OCI-LY1 (cell line): ENCODE results near the gene ANKMY1.

Experiments
- EZH2 ChIP-seq: fragments of 200-600 bp; sonication (generic), shearing (Covaris generic); IDR thresholded peaks from 2 replicates; pipeline ENCODE4 v1.8.0; 2017; ENCODE audit warnings: borderline replicate concordance, mixed run types, mild to moderate bottlenecking, antibody characterized with exemption, low read length, moderate library complexity, mixed read lengths
- TF ChIP-seq, protein P1 (sequence below): fragments of 200-600 bp; sonication (generic), shearing (Covaris generic); IDR thresholded peaks from 2 replicates; pipeline ENCODE4 v1.5.1; 2017; ENCODE audit warnings: mild to moderate bottlenecking, antibody characterized with exemption, low read length, moderate library complexity, mixed read lengths

GRCh38 chr2:240560084-240560479 is 2.3 kb upstream of the ANKMY1 start, which contains the start of gene DUSP28:
- TF ChIP-seq, protein P1, sequence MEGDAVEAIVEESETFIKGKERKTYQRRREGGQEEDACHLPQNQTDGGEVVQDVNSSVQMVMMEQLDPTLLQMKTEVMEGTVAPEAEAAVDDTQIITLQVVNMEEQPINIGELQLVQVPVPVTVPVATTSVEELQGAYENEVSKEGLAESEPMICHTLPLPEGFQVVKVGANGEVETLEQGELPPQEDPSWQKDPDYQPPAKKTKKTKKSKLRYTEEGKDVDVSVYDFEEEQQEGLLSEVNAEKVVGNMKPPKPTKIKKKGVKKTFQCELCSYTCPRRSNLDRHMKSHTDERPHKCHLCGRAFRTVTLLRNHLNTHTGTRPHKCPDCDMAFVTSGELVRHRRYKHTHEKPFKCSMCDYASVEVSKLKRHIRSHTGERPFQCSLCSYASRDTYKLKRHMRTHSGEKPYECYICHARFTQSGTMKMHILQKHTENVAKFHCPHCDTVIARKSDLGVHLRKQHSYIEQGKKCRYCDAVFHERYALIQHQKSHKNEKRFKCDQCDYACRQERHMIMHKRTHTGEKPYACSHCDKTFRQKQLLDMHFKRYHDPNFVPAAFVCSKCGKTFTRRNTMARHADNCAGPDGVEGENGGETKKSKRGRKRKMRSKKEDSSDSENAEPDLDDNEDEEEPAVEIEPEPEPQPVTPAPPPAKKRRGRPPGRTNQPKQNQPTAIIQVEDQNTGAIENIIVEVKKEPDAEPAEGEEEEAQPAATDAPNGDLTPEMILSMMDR = no peak
- no peak for TF ChIP-seq EZH2
